HTR-8/SVneo (cell line): ENCODE data around the gene RHO.

Source experiments
- DNase-seq: peaks from one replicate; pipeline ENCODE4 v3.0.0; 2011; ENCODE audit warnings: low spot score, mixed read lengths; ENCODE audit not compliant: insufficient read length
- FAIRE-seq: peaks from 2 replicates; lab custom pipeline; 2011; peaks lifted over from hg19 to GRCh38; lab: Jason Lieb, UNC

Gene RHO

DNA sequence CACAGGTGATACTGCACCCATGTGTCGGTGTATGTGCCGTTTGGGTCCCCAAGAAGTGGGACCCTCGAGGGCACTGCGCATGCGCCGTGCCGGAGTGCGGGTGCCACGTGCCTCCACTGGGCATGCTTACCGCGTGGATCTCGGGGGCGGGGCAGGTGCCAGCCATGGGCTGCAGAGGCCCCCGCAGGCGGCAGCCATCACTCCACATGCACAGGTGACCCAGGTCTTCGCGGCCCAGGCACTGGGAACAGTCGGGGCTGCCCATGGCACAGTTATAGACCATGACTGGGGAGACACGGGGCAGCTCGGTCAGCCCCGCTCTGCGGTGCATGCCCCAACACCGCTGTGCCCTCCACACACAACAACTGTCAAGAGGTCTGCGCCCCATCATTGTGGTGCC lies 45.8 kb downstream of the RHO start:
- no peak for FAIRE-seq
- no peak for DNase-seq

DNA sequence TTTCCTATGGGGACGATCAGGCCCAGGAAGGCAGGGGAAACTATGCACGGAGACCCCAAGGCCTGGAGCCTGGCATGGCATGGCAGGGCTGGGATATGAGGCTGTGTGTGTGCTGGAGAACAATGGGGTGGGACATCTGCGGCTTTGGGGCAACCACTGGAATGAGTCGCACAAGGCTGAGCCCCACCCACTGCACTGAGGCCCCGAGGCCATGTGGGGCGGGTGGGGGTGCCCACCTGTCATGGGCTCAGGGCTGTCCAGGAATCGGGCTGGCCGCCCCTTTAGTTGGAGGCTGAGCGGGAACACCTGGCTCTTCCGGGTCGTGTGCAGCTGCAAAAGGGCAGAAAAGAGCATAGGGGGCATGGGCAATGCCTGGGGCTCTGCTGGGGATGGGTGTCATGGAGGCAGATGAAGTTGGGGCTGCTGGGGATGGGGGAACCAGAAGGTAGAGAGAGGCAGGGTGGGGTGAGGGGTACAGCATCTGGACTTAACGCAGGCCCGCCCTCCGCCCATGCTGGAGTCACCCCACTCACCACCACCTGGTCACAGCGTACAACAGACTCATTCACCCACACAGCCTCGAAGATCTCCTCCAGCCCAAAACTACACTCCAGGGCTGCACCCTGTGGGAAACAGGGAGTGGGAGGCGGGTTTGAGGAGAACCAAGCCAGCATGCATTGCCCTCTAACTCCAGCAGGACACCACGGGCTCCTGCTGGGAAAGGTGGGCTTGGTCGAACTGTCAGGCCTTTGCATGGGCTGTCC lies 47.0 kb downstream of the RHO start:
- FAIRE-seq: no peak
- DNase-seq: no peak

DNA sequence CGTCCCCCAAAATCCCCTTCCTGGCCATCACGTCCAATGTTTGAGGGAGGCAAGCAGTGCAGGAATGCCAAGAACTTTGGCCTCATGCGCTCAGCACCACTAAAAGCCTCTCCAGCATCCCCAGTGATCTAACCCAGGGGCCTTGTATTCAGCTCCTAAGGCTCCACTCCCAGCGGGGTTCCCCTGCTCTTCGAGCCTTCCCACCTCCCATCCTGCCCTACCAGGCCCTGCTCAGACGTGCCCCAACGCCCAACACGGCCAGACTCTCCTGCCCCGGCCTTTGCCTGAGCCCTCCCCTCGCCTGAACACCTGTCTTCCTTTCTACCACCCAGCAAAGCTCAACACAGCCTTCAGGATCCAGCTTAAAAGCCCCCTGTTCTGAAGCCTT lies 47.6 kb downstream of the RHO start:
- FAIRE-seq: no peak

DNA sequence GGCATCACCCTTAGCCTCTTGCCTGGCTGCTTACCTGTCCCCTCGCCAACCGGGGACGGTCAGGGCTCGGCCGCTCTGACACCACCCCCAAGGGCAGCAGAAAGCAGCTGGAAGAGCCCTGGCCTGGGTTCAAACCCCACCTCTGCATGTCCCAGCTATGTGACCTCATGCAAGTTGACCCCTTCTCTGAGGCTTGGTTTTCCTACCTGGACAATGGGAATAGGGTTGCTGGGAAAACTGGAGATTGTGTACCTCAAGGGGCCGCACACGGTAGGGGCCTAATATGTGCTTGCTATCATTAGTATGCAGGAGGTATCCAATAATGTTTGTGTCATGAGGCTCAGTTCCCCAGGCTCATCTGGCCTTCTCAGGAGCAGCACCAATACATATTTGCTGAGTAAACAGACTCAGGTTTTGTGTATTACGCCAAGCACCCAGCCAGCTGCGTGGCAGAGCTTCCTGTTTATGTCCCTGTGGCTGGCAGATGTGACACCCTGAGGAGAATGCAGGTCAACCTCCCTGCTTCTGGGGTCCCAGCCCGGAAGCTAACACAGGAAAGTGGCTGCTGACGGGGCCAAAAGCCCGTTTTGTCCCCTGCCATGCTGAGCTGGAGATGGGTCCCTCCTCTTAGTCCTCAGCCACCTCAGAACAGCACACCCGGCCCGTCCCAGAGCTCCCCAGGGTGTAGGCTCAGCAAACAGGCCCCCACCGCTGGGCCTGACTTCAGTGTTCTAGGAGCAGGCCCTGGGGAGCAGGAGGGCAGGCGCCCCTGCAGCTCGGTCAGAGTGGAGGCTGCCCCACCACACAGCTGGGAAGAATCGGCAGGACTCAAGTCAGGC lies 48.3 kb downstream of the RHO start:
- no peak for FAIRE-seq
- DNase-seq: no peak

More for the DNA sequence above, 47.6 kb downstream of the RHO start:
- DNase-seq: no peak

DNA sequence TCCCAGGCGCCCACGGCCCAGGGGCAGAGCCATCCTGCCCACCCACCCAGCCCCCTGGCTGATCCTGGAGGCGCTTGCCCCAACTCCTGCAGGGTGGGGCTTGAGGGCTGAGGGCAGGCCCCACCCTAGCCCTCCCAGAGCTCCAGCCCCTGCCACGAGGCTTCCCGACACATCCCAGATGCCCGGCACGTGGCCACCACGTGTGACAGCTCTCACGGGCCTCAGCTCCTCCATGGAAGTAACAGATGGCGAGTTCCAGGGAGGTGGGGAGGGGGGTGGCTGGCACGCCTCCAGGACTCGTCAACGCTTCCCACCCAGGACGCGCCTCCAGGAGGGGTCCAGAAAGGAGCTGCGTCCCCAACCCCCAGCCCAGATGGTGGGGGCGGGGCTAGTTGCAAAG lies 48.9 kb downstream of the RHO start:
- no peak for DNase-seq
- no peak for FAIRE-seq

DNA sequence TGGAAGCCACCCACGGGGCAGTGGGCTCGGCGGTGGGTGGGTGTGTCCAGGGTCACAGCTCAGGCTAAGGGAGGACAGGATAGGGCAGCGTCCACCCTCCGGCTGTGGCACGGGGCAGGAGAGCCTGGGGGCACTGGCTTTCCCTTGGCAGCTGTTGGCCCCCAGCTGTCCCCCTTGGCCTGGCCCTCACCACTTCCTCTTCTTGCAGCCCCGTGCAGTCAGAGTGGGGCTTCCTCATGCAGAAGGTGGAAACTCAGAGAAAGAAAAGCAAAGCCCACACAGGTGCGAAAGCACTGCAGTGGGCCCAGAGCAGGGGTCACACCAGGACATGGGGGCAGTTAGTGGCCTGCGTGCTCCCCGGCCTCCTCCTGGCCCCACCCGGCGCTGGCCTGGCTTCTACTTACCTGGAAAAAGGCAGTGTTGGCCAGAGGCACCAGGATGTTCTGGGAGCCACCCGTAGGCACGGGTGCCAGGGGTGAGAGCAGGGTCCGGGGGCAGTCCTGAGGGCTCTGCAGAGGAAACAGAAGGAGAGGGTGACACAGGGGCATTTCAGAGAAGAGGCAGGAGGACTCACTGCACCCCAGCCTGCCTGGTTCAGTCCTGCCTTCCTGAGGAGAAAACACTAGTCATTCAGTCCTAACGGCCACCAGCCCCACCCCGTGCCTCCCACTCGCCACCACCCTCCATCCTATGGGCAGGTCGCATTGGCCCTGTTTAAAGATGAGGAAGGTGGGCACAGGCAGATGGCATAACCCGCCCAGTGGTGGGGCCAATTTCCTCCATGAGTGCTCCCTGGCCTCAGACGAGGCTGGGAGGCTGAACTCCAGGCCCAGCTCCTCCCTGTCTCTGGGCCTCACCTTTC lies 49.7 kb downstream of the RHO start:
- no peak for DNase-seq
- FAIRE-seq: no peak

DNA sequence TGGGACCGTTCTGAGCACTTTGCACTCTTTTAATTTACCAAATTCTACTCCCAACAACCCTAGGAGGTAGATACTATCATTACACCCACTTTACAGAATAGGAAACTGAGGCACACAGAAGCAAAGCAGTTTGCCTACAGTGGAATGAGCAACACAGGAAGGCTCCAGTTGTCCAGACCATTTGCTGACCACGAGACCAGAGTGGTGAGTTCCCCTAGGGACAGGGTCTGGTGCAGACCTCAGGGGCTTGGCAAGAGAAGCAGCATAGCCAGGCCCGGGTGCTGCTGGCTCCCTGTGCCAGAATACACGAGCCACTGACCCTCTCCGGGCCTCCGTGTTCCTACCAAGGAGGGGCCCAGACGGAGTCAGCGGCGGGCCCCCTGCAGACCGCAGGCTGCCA lies 51.6 kb downstream of the RHO start:
- FAIRE-seq (no peak), DNase-seq (no peak)

DNA sequence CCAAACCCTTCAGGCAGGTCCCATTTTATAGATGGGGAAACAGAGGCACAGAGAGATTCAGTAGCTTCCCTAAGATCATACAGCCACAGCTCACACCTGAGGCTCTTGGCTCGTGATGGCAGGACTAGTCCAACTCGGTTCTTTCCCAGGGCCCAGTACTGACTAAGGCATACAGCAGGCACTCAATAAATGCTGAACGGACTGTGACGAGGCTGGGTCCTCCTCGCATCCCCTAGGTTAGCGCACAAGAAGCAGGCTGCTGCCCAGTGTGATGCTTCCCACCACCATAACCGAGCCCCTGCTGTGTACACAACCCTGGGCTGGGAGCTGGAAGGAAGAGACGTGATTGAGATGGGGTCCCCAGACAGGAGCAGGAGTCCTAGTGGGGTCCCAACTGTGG lies 53.2 kb downstream of the RHO start:
- no peak for DNase-seq
- FAIRE-seq: no peak

DNA sequence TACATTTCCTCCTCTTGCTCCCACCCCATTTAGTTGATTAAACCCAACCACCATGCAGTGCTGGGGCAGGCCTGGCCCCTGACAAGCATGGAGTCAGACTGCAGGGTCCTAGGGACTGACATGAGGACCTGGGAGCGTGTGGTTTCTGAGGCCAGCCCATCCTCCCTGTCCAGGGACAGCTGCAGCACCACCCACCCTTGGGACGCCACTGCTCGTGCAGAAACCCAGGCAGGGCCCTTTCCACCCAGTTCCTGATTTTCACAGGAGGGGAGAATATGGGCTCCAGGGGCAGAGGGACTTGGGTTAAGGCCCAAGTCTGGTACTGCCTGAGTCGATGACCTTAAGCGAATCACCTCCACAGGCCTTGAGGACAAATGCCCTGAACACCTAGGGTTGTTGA lies 54.4 kb downstream of the RHO start:
- DNase-seq (no peak), FAIRE-seq (no peak)

DNA sequence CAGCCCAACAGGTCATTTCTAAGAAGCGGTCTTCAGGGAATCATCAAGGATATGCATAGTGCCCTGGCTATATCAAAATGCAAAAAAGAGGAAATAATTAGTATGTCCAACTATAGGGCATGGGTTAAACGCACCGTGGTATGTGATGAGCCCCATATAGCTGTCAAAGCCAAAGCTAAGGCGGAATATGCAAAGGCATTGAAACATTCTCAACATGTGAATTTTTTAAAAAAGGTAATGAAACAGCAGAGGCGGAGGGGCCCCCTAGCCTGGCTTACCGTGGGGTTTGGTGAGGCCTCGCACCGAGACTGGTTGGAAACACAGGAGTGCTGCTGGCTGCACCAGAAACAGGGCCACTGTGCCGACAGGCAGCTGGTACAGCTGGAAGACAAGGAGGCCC lies 54.9 kb downstream of the RHO start:
- no peak for FAIRE-seq
- no peak for DNase-seq

DNA sequence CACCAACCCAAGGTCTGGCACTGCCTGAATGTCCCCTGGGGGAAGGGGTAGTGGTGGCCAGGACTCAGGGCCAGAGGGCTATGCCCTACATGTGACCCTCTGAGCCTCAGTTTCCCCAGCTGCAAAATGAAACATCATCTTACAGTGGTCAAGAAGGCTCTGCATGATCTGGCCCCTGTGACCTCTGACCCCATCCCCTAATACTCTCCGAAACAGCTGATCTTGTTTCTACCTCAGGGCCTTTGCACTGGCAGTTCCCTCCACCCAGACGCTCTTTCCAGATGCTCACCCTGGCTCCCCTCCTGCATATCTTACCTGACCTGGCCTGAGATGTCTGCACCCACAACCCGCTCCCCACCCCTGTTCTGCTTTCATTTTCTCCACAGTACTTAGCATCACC lies 56.2 kb downstream of the RHO start:
- FAIRE-seq: no peak
- DNase-seq: no peak
